ENCODE measurements around the gene SNAPC4. TPM values are rescaled to one million over a fixed set of nuclear protein-coding genes. Genes with fewer than 3 reads are reported as not detected.
"Not testable (repeated sequence)": the region's sequence is repeated elsewhere in the genome, so short reads cannot be mapped to it uniquely, and the experiment has no call there.

SNAPC4 gene
- total RNA-seq, 1 donor from 2014 or later, result 14.0 TPM

DNA sequence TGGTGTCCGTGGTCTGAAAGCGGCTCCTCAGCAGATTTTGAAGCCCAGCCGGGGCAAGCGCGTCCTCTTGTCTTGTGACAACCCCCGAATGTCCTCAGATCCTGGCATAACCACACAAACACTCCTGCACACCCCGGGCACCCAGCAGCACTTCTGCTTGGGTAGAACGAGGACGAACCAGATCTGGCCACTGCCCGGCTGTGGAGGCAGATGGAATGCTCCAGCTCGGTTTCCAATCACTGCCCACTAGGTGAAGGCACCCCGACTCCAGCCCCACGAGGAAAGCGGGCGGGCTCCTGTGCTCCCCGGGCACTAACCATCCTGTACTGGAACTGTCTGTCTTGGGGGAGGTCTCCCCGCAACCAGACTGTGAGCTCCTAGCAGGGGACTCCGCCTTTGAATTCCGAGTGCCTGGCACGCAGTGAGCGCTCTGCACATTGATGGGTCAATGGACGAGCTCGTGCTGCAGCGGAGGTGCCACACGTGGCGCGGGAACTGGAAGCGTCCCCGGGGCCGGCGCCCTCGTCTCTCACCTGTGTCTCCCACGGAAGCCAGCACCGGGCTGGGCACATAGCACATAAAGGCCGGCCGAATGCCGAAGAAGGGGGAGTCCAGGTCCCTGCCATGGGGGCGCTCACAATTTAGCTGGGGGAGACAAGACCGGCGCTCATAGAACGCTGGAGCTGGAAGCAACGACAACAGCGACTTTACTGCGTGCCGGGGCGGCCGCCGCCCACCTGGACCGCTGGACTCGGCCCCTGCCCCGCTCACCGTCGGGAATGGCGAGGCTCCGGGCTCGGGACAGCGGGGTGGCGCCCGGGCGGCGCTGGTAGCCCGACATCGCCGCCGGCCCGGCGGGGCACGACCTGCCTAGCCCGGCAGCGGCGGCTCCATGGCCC lies 9.8 kb upstream of the SNAPC4 start:
- DNase-seq (ENCODE audit: low spot score), result no peak

DNA sequence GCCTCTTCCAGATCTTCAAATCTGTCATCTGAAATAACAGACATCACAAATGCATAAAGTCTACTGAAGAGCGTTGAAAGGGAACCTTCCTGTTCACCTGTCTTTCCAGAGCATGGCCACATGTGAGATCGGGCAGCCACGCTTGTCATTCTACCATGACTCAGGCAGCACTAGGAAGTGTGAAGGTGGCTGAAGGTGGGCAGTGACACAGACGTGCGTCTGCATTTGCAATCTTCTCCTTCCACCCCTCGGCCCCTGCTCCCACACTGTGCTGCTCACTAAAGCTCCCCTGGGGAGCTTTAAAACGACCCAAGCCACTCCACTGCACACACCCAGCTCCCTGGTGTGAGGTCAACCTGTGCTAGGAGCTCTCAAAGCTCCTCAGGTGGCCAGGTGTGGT lies 7.9 kb upstream of the SNAPC4 start:
- DNase-seq (ENCODE audit: low spot score), result no peak

DNA sequence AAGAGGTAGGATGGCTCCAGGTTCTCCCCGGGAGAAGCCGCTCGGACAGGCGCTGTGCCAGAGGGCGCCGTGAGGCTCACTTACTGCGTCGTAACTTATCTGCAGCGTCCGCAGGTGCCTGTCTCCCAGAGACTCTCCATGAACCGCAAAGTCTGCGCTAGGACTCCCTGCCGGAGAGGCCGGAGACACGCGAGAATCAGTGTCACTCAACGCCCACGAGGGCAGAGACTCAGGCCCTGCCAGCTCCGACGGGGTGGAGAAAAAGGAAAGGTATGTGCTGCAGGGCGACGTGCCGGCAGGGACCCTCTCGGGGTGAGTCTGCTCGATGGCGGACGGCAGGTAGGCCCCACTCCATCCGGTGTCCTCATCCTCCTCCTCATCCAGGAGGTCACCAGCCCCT lies 7.1 kb upstream of the SNAPC4 start:
- DNase-seq (ENCODE audit: low spot score), result not testable (repeated sequence)

DNA sequence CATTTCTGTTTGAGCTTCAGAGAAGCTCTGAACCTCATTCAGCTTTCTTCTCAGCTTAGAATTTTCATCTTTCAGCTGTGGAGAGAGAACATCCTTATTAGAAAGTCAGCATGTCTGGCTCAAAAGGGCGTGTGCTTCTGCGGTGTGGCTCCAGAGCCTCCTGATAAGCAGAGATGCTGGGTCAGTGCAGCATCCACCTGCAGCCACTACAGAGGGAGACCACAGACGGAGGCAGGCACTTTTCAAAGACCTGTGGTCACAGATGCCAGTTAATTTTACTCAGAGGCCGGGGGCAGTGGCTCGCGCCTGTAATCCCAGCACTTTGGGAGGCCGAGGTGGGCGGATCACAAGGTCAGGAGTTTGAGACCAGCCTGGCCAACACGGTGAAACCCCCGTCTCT lies 5.9 kb upstream of the SNAPC4 start:
- DNase-seq (ENCODE audit: low spot score), result not testable (repeated sequence)

DNA sequence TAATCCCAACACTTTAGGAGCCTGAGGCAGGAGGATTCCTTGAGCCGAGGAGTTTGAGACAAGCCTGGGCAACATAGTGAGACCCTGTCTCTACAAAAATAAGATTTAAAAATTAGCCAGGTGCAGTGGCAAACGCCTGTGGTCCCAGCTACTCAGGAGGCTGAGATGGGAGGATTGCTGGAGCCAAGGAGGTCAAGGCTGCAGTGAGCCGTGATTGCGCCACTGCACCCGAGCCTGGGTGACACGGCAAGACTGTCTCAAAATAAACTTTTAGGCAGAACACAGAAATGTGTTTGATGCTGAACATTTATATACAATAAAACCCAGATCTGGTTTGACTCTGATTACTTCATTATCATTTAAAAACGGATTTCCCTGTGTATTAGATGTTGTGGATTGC lies 5.5 kb upstream of the SNAPC4 start:
- DNase-seq (ENCODE audit: low spot score), result no peak

DNA sequence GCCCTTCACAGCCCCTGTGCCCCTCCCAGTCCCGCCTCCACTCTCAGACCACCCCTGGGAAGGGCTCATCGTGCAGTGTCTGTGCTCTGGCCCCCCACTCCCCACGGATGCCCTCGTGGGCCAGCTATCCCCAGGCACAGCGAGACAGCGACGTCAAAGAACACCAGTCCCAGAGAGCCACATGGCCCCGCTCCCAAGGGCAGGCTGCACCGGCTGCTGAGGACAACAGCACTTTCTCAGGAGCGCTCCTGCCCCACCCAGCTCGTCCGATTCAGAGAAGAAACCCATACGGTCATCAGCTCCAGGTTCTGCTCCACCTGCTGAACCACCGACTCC lies 4.8 kb upstream of the SNAPC4 start:
- no peak for DNase-seq (ENCODE audit: low spot score)

DNA sequence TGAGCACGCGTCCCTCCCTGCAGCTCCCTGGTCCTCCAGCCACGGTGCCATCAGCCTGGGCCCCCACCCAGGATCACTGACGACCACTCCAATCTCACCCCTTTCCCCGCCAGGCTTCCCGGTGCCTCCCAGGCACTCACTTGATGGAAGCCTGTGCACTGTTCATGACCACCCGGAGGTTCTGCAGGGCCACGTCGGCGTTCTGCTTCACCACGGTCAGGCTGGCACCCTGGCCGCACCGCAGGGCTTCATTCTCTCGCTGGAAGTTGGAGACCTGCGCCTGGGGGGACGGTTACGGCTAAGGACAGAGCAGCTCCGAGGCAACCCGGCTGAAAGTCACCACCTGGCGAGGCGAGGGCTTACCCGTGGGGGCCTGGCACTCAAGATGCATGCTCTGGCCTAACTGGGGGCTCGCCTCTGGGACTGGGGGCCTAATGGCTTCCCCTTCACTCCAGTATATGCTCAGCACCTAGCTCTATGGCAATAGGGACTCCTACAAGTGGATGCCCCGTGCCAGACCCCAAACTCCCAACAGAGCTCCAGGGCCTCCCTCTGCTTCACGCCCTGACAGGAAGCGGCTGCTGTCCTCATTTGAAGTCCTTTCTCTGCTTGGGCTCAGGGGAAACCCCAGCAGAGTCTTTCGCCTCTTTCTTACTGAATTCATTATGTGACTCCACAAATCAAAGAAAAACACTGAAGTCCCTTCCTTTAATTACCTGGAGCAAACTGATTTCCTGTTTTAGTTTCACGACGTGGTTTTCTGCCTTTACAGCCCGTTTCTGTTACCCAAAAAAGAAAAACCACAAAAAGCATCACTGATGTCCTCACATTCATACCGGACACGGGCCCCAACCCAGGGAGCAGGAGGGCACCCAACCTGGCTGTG lies 4.2 kb upstream of the SNAPC4 start:
- DNase-seq (ENCODE audit: low spot score), result no peak

DNA sequence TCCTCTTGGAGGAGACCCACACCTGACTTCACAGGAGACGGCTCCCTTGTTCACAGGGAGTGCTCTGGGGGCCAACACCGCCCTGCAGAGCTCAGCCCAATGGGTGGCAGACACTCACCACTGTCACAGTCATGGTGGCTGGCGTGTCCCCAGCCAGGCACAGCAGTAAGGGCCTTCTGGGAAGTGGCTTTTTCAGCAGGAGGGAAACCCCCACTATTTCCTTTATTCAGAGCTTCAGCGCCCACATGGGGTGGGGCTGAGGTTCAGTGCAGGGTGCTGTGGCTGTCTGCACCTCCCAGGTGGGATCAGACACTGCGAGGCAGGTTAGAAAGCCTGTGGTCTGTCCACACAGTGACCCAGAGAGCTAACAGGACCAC lies 3.6 kb upstream of the SNAPC4 start:
- DNase-seq (ENCODE audit: low spot score), result no peak

DNA sequence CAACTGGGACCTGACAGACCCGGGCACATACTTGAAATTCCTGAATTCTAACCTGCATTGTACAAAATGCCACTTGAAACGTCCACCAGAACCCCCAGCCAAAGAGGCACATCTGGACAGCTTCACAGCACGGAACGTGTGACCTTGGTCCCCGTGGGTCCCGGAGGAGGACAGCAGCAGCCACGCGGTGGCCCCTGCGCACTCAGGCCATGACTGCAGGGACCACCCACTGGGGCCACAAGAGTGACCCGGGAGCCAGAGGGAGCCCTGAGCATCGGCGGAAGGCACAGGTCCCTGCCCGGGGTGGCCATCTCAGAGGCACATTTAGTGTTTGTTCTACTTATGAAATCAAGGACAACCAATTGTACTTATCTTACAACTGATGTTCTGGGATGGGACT lies 2.1 kb upstream of the SNAPC4 start:
- no peak for DNase-seq (ENCODE audit: low spot score)

DNA sequence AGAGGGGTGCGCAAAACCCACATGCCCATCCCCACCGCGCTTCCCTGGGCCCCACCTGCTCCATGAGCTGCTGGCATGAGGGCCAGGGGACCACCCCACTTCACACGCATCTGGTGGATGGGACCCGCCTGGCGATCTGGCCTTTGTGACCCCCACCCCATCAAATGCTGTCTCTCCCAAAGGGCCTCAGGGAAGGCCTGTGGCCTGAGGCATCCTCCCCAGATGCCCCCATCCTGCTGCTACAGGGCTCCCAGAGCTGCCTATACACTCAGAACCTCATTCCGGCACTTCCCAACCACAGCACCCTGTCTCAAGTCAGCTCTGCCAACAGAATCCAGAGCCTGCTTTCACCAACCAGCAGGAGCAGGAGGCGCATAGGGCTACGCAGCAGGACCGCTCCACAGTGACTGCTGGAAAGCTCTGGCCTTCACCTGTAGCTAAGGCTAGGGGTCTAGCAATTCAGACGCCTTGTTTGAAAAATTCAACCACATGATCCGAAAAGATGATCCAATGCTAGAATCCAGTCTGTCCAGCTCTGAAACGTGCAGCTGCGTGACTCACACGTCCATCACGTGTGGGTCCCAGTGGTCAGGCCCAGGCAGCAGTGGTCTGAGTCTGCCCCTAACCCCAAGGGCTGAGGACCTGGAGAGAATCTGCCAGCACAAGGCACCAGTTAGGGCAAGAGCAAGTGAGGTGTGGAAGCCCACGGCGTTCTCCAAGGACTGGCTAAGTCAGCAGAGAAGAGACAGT lies 1.4 kb upstream of the SNAPC4 start:
- no peak for DNase-seq (ENCODE audit: low spot score)

DNA sequence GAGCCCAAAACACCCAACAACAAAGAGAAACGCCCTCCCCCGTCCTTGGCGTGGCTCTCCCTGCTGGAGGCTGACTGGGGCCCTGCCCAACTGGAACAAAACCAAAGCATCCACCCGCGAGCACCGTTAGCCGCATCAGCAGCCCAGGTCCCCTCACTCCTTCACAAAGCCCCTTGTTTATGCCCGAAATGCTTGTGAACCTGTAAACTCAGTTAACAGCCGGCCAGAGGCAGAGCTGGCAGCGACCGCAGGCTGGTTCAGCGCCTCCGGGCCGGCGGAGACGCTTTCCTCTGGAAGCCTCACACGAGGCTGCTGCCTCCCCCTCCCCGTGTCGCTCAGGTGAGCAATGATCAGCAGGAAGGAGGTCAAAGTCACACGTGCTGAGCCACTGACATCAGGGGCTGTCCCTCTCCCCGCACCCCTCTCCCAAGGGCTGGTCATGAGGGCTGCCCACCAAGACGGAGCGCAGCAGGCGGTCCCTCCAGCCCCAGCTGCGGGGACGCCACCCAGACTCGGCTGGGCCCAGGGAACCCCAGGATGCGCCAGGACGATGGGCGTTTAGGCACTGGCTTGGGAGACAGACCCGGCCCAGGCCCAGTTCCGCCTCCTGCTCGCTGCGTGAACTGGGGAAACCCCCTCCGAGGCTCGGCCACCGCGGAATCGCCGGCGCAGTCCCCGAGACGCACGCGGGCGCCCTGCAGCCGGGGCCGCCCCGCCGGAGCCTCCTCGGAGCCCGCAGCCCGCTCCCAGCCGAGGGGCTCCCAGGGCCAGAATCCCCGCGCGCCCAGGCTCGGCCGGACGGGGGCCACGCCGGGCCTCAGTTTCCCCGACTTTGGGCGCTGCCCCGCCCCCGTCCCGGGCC lies 563 bp downstream of the SNAPC4 start:
- DNase-seq (ENCODE audit: low spot score), result no peak

DNA sequence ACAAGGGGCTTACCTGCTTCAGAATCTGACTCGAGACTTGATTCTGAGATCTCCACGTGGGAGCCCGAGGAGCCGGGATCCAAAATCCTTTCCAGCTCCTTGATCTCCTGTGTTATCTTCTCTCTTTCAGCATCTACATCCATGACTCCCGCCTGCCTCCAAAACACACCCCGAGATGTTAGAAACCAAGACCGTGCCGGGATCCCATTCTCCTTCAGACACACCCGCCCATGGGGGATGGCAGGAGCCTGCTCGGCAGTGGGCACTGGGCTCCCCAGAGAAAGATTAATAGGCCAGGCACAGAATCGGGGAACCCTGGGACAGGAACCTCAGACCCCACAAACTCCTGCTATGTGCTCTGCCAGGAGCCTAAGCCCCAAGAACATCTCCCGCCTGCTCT lies 1.7 kb downstream of the SNAPC4 start:
- DNase-seq (ENCODE audit: low spot score), result no peak

DNA sequence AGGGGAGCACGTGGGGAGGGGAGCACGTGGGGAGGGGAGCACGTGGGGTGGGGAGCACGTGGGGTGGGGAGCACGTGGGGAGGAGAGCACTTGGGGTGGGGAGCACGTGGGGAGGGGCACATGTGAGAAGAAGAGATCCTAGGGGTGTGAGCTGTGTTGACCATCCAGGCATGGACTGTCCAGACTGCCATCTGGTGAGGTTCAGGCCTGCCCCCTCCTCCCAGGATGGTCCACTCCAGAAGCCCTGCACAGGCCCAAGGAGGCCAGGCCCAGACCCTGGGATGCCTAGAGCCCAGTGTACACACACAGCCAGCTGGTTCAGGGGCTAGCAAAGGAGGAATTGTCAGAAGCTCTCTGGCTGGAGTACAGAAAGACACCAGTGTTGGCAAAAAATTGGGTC lies 2.3 kb downstream of the SNAPC4 start:
- DNase-seq (ENCODE audit: low spot score), result no peak

DNA sequence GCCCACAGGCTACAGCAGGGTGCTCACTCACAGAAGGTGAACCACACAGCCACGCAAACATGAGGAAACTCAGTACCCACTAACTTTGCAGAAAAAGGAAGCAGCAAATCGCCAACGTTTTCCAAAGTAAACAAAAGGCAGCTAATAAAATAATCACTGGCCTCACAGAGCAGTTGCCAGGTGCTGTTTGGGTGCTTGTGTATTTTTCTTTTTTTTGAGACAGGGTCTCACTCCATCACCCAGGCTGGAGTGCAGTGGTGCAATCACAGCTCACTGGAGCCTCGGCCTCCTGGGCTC lies 3.8 kb downstream of the SNAPC4 start:
- no peak for DNase-seq (ENCODE audit: low spot score)

DNA sequence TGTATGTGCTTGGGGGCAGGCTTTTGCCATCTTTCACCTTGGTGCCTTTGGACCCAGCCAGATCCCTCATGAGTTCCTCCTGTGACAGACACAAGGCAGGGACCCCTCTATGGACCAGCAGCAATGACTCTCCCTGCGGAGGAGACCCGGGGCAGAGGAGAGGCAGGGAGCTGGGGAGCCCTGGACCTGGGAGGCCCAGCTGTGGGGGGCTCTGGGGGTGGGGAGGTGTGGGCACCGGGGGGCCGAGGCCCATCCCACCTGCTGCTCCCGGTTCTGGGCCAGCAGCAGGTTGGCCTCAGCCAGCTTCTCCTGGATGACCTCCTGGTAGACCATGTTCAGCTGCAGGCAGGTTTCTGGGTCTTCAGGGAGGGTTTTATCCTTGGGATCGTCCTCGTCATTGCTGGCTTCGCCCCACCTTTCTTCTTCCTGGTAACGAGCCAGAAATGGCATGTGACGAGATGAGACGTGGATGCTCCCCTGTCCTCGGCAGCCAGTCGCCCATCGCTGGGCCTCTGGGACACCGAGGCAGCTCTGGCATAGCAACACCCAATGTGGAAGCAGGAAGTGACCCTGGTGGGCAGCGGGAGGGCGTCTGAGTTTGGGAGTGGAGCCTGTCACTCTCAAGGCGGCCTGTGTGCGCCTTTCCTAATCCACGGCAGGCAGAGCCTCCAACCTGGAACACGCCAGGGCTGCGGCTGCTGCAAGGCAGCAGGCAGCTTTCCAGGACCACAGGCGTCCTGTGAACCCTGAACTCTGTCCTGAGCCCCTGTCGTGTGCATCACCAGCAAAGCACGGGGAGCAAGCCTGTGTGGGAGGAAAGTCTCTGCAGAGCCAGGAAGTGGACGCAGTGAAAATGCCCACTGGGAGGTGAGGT lies 4.4 kb downstream of the SNAPC4 start:
- no peak for DNase-seq (ENCODE audit: low spot score)

DNA sequence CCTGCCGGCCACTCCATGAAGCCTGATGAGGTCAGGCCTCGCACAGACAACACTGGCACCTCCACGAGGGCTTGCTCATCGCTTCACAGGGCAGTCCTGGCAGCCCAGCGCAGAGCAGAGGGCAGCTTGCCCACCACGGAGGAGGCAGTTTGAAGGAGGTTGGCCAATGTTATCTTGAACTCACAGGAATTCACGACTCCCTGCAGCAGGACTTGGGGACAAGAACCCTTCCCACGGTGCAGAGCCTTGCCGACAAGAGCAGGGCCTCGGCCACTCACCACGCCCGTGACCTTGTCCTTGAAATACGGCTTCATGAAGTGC lies 5.0 kb downstream of the SNAPC4 start:
- DNase-seq (ENCODE audit: low spot score), result no peak

DNA sequence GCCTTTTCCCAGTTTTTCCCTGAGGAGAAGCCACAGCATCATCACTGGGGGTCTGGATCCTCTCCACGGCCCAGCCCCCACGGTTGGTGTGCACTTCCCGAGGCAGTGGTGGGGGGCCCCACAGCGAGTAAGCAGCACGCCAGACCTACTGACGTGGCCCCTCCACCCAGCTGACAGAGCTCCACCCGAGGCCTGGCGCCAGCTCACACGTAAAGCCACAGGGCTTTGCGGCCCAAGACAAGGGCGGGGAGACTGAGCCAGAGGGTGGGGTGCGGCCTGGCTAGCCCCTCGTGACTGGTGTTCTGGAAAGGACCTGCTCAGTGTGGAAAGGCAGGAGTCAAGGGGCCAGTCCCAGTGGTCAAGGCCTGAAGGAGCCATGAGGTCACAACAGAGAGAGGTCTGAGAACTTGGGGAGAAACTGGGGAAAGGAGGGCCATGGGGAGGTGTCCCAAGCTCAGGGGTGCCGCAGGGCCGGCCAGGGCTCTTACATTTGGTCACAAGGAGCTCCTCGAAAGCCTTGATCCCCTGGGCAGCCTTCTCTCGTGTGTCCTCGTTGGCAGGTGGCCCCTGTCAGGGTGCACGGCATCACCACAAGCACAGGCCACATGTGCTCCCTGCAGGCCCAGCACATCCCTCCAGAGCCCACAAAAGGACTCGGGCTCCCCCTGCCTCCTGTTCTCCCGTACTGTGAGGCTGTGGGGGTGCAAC lies 5.5 kb downstream of the SNAPC4 start:
- no peak for DNase-seq (ENCODE audit: low spot score)

DNA sequence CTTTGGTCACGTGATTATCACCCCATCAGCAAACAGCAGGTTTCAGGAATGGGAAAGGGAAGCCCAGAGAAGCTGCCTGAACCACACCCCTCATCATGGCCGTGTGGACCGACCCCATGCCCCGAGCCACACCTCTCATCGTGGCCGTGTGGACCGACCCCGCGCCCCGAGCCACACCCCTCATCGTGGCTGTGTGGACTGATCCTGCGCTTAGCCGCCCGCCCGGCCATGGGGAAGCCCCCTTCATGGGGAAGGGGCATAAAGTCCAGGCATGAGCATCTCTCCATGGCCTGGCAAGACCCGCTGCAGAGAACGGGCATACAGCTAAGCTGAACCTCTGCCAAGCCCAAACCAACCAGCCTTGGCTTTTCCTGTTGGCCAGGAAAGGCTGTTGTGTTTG lies 6.4 kb downstream of the SNAPC4 start:
- DNase-seq (ENCODE audit: low spot score), result no peak

DNA sequence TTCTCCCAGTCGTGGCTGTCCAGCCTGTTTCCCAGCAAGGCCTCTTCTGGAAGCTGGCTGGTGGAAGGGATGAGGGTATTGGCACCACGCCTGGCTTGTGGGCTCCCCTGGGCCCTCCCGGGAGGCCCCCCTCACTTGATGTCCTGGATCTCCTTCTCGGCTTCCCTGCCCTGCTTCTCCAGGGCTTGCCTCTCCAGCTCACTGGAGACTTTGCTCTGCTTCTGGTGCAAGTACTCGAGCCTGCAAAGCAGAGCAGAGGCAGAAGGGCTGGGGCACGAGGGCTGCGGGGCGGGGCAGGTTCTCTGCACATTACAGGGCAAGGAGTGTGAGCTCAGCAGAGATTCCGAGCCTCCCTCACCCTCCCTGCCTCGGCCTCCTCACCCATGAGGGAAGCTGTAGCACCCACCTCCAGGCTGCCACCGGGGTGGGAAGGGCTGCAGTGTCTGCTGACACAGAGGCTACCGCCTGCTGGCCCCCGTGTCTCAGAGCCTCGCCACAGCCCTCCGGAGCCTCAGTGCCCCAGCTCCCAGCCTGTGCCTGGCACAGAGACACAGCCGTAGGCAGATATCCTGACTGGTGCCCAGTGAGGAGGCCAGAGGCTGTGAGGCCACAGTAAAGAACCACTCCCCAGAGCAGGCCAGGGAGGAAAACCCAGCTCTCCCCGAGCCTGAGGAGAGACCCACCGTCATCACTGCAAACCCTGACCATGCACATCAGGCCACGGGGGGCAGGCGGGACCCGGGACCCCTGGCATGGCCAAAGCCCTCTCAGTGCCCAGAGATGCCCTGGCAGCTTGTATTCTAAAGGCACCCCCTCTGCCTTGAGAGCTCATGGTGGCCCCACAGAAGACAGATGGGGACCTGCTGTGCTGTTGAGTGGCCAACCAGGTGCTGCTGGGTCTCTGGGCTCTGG lies 7.2 kb downstream of the SNAPC4 start:
- no peak for DNase-seq (ENCODE audit: low spot score)
